ENCODE results near the gene MTA3. TPM values are rescaled to one million over a fixed set of nuclear protein-coding genes. Genes with fewer than 3 reads are reported as not detected.

Gene MTA3
- total RNA-seq, 3 donors from 2014 or later: 31.4 to 58.0 (median 49.2) TPM

GRCh38 chr2:42802150-42802549, 233.7 kb downstream of the MTA3 start:
- Histone ChIP-seq H3K27ac (no peak overlapping the region), H3K27me3 (no peaks in the 10 kb centered on the region), H3K4me3 (no peak overlapping the region), H3K36me3 (no peaks in the 10 kb centered on the region), H3K9me3 (no peaks in the 10 kb centered on the region), H3K4me1 (peaks cover 0 to 4% of the 10 kb centered on the region in 2 donors)
- intact Hi-C loops (cut with DNase I; ENCODE audit: low total_unique reads): no loop called here
- TF ChIP-seq CTCF (IDR thresholded peaks at IDR 0.05) (no peak), POLR2AphosphoS5 (IDR thresholded peaks at IDR 0.05) (no peak), POLR2A (IDR thresholded peaks at IDR 0.05) (no peak)
- no peak for DNase-seq (ENCODE audit: low spot score in 2 of 2)

DNA sequence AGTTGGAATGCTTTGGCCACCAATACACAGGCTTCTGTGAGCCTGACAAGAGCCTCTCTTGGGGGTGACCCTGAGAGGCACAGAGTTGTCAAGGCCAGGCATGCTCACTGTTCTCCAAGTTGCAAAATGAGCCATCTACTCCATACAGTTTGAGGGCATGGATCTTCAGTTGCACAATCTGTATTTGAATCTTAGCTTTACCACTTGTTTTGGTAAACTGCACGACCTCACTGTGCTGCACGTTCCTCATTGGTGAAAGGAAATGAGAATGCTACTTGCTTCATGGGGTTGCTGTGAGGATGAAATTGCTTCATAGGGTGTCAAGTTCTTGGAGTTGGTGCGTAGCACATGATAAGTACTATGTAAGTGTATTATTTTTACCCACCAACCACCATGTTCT, 235.9 kb downstream of the MTA3 start:
- DNase-seq (ENCODE audit: low spot score in 2 of 2): no peak
- Histone ChIP-seq H3K27me3 (no peaks in the 10 kb centered on the region), H3K36me3 (no peaks in the 10 kb centered on the region), H3K4me1 (peaks cover 0 to 4% of the 10 kb centered on the region in 2 donors), H3K9me3 (no peaks in the 10 kb centered on the region), H3K4me3 (no peak overlapping the region), H3K27ac (no peak overlapping the region)
- TF ChIP-seq CTCF (IDR thresholded peaks at IDR 0.05) (no peak), POLR2AphosphoS5 (IDR thresholded peaks at IDR 0.05) (no peak), POLR2A (IDR thresholded peaks at IDR 0.05) (no peak)
- intact Hi-C loops (cut with DNase I; ENCODE audit: low total_unique reads): no loop called here

GRCh38 chr2:42804891-42805290, 236.5 kb downstream of the MTA3 start:
- no peak overlapping the region for H3K27ac ChIP-seq
- peaks cover 0 to 4% of the 10 kb centered on the region in 2 donors for H3K4me1 ChIP-seq
- no peaks in the 10 kb centered on the region for H3K9me3 ChIP-seq
- TF ChIP-seq POLR2A (IDR thresholded peaks at IDR 0.05): no peak
- no peak for TF ChIP-seq CTCF (IDR thresholded peaks at IDR 0.05)
- TF ChIP-seq POLR2AphosphoS5 (IDR thresholded peaks at IDR 0.05): no peak
- no peak overlapping the region for H3K4me3 ChIP-seq
- no peaks in the 10 kb centered on the region for H3K36me3 ChIP-seq
- no peaks in the 10 kb centered on the region for H3K27me3 ChIP-seq
- intact Hi-C loops (cut with DNase I; ENCODE audit: low total_unique reads): no loop called here
- DNase-seq (ENCODE audit: low spot score in 2 of 2): no peak

Other genes starting within 250 kb of the MTA3 start
- 100 to 1,000 TPM; 142 to 161 (median 149) TPM for gene COX7A2L, start 207.4 kb upstream of the MTA3 start, total RNA-seq
- under 1 TPM in 1 of 3 donors, not detected in 2; 0.33 TPM for gene KCNG3, start 74.7 kb upstream of the MTA3 start, total RNA-seq
- 1 to 10 TPM in 1 of 3 donors, under 1 TPM in 2; 0.80 to 1.0 (median 0.98) TPM for gene OXER1, start 195.5 kb downstream of the MTA3 start, total RNA-seq
- gene HAAO, start 224.0 kb downstream of the MTA3 start, total RNA-seq: 1 to 10 TPM; 4.4 to 6.2 (median 5.9) TPM

Measured in breast epithelium (tissue), 4 donors.